HG03354 (cell line): ENCODE measurements around the gene IFITM10.
"Not testable (repeated sequence)": the region's sequence is repeated elsewhere in the genome, so short reads cannot be mapped to it uniquely, and the experiment has no call there.

Source experiments
- ATAC-seq: cut with Tn5 transposase; IDR thresholded peaks from one replicate; pipeline ENCODE4 v1.9.1; 2021; ENCODE audit warnings: mild to moderate bottlenecking; ENCODE audit not compliant: unreplicated experiment, poor library complexity, severe bottlenecking

The IFITM10 gene

DNA sequence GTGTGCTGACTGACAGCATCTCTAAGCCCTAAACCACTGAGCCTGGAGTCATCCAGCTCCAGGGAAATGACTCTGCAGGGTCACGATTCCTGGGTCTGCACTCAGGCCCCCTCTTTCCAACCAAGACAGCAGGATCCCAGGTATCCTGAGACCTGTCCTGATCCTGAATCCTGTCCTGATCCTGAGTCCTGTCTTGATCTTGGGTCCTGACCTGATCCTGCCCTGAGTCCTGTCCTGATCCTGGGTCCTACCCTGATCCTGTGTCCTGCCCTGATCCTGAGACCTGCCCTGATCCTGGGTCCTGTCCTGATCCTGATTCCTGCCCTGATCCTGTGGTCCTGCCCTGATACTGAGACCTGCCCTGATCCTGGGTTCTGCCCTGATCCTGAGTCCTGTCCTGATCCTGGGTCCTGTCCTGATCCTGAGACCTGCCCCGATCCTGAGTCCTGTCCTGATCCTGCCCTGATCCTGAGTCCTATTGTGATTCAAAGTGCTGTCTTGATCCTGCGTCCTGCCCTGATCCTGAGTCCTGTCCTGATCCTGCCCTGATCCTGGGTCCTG, 54.8 kb downstream of the IFITM10 start:
- no peak for ATAC-seq

DNA sequence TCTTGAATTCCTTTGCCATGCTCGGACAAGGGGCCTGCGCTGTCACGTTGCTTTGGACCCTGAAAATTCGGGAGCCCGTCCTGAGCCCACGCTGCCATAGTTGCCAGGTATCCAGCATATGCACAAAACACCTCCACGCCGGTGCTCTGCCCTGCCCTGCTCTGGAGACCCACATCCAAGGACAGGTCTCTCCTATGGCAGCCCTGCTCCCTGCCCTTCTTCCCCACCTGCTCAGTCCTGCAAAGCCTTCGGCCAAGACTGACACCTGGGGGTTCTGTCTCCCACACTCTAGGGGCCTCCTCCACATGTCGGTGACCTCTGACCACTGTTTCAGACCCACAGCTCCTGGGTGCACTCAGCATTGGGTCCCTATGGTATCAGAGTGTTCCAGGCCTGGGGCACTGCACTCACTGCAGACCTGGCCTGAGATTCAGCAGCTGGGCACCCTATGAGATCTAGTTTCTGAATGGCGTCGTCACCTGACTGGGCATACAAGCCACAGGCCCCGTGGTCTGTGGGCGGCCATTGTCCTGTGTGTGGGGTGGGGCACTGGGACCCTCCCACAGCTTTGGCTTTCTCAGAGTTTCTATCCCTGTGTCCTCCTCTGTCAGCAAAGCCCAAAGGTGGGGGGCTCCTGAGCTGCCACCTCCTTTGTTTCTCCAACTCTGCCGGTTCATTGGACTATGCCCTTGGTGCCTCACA, 55.4 kb downstream of the IFITM10 start:
- ATAC-seq = no peak

DNA sequence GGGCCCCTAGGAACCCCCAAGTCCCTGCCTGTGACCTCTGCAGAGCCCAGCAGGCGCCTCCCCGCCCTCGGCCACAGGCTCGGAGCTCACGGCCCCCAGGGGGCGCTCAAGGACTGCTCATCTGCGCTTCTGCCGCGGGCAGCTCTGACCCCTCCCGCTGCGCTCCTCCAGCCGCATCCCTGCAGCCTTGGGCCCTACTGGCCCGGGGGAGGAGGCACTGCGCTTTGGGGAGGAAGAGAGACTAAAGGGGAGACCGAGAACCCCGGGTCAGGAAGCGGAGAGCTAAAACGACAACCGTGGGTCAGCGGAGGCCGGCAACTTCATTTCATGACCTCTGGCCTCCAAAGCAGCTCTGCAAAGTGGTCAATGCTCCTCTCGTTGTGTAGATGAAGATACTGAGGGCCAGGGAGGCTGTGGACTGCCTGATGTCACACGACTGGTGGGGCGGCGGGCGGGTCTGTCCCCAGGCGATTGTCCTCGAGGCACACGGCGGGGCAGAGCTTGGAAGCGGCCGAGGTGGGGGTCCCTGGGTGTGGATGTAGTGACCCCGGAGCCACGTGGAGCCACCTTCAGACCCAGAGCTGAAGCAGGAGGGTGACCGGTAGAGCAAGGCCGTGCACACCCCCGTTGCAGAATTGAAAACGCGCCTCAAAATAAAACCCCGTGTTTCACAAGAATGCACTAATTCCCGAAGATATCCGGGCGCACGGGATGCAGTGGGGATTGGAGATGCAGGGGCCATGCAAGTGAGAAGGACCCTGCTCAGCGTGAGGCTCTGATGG, 56.1 kb downstream of the IFITM10 start:
- peak; percentile 77 for ATAC-seq

DNA sequence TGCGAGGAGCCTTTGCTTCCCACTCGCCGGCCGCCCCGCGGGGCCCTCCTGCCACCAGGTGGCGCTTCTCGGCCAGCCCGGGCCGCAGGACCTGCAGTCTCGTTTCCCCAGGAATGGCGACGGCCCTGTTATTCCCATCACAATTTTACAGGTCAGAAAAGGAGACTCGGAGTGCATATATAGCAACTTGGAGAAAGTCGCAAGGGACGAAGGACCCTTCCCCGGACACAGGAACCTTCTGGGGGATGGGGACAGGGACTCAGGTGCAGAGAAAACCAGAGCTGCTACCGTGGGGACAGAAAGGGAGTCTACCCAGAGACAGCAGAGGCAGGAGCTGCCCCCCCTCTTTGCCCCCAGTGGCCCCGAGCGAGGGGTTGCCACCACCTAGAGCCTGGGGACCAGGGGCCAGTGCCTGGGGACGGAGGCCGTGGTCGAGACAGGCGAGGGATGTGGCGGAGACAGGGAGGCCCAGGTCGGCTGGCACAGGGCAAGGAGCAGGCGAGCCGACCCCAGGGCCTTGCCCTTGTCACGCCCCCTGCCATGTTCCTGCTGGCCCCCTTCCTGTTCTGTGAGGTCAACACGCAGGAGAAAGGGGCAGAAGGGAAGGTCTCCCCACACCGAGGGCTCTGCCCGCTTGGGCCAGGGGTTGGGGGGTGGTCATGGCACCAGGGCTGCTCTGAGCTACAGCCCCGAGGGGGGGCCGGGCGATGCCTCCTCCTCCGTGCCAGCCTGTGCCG, 56.9 kb downstream of the IFITM10 start:
- ATAC-seq = no peak

DNA sequence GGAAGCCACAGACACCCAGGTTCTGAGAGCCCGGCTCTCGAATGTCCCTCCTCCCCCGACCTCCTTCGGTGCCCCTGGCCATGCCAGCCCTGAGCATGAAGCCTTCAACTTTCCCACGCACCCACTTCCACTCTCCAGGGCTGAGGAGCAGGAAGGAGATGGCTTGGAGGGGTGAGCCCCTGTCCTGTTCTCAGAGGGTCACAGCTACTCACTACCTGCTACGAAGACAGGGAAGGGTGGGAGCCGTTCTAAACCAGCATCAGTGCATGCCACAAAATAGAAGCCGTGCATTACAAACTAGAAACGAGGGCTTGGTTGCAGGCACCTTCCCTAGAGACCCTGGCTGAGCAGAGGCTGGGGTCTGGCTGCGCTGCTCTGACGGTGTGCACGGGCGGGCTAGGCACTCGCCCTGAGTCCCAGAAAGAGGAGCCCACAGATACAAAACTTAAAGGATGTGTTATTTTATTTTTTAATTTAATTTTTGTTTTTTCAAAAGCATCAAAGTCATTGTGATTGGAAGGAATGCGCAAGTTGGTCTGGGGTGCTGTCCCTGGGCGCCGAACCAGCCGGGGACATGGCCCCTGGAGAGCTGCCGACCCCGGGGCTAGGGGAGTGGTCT, 57.6 kb downstream of the IFITM10 start:
- no peak for ATAC-seq

DNA sequence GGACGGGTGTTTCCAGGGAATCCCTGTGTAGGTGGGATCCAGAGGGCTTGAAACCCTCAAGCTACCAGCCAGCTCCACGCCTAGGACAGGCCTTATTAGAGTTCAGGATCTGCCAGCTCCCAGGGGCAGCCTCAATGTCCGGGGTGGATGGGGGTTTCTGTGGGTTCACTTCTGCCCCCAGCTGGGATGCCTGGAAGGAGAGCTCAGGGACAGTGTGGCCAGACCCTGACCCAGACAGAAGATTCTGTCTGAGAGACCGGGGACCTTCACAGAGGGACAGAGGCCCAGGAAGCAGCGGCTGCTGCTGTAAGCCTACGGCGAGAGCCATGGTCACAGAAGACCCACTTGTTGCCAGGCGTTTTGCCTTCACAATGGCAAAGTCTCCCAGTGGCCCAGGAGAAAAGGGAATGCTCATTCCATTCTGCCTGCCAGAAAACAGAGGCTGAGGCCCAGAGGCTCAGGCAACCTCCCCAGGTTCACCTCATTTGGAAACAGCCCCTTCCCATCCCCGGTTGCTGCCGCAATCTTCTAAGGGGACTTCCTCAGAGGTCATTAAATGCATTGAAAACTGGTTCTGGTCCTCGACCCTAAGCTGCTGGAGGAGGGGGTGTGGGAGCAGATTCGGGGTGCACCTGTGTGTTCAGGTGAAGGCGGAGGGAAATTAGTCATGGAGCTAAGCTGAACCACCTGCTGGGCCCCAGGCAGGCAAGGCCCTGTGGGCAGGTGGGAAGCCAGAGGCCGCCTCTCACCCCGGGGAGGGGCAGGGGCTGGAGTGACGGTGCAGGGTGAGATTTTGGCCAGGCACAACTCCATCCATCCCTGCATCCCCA, 58.3 kb downstream of the IFITM10 start:
- no peak for ATAC-seq

DNA sequence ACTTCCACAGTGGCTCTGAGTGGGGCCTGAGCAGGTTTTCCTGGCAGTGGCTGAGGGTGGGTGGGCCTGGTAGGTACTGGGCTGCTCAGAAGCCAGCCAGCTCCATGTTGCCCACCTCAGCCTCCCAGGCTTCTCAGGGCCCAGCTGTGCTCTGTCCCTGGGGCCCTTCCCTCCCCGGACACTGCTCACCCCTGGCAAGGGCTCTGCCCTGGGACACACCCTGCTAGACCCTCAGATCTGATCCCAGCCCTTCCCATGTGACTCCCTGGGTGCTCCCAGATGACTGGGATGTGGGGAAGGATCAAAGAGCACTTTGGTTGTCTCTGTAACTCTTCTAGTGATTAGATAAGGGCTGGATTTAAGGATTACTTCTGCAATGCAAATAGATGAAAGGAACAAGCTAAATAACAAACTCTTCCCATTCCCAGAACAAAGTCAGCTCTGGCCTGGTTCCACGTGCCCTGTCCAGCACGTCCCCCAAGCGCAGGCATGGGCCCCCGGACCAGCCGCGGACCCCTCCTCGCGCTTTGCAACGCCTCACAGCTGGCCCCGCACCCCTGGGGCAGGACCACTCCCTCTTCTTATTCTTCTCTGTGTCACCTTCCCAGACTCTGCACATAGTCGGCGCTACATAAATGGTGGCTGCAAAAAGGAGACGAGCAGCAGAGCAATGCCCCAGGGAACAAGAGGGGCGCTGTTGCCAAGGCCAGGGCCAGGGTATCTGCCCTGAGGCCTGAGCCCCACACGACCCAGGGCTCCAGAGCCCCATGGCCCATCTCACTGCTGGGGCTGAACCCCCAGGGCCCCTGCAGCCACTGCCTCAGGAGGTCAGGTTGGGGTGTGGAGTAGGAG, 59.1 kb downstream of the IFITM10 start:
- ATAC-seq = no peak

DNA sequence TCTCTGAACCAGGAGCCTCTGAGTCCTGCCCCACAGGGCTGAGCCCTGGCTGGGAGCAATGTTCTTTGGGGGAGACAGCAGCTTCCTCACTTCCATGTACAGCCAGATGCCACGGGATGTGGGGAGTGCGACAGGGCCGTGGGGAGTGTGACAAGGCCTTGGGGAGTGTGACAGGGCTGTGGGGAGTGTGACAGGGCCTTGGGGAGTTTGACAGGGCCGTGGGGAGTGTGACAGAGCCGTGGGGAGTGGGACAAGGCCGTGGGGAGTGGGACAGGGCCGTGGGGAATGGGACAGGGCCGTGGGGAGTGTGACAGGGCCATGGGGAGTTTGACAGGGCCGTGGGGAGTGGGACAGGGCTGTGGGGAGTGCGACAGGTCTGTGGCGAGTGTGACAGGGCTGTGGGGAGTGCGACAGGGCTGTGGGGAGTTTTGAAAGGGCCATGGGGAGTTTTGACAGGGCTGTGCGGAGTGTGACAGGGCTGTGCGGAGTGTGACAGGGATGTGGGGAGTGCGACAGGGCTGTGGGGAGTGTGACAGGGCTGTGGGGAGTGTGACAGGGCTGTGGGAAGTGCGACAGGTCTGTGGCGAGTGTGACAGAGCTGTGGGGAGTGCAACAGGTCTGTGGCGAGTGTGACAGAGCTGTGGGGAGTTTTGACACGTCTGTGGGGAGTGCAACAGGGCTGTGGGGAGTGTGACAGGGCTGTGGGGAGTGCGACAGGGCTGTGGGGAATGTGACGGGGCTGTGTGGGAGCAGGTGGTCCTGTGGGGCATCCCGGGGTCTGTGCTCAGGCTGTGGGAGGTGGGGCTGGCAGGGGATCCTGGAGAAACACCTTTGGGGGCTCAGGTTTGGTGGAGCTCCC, 60.0 kb downstream of the IFITM10 start:
- no peak for ATAC-seq

DNA sequence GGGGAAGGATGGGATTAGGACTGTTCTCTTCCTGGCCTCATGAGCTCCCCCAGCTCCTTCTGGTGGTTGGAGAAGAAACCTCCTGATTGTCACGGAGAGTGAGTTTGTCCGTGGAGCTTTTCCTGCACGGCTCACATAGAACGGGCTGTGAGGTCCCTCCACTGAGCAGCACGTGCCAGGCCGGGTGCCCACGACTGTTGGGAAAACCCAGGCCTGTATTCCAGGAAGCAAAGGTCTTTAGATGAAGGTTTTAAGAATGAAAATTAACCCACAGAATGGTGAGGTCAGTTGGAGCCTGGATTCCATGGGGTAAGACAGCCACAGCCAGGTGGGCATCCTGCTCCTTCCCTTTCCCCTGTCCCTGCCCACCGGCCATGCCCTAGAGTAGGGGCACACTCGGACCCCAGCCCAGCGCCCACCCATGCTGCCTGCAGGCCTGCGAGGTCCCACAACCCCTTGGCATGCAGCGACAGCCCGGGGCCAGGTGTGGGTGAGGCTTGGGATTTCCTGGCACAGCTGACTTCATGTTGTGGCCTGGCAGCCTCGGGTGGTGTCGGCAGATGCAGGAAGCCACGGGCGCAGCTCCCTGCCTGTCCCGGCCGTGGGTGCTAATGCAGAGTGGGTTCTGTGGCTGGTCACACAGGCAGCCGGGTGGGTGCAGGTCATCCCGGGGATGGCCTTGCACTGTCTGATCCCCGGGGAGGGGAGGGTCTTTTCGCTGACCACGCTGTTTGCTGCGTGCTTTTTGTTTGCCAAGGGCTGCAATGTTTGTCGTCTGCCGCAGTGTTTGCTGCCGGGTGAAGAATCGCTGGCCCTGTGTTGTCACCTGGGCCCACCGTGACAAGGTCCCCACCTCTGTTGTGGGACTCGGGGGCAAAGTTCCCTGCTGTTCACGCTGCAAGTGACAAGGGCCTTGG, 60.9 kb downstream of the IFITM10 start:
- ATAC-seq = not testable (repeated sequence)

DNA sequence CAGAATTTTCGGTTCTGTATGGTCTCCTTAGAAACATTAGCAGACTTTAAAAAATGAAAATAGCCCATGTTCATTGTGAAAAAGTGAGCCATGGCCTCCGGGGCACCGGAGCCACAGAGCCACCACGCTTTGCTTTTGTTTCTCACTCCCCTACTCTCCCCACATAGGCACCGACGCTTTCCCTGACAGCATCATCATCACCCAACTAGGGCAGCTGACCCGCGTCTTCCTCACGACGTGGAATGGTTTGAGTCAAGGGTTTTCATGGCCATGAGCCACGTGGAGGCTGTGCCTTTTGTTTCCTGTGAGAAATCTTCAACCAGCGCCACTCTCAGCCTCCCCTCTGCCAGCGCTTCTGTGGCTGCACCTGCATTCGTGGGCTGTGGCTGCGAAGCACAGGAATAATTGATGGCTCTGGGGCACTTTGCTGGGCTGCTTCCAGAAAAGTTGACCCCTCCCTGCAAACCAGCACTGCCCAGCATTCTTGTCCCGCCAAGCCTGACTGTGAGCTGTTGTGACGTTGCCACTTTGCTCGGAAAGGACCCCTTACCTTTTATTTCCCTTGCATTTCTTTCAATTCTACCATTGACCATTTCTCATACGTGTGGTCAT, 62.0 kb downstream of the IFITM10 start:
- ATAC-seq = not testable (repeated sequence)

DNA sequence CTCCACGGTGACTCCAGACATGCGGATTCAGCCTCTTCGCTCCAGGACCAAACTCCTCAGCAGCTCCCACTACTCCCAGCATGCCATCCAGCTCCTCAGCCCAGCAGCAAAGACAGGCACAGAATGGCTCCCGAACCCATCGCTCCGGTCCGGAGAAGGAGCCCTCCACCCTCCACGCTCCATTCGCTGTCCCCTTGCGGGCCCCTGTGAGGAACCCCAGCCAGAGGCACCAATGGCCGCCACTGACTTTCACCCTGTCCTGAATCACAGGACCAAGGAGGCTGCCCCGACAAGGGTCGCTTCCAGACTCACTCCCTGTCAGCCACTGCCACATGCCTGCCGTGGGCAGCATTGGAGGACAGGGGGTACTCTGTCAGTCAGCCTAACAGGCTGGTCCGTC, 64.2 kb downstream of the IFITM10 start:
- ATAC-seq = not testable (repeated sequence)

DNA sequence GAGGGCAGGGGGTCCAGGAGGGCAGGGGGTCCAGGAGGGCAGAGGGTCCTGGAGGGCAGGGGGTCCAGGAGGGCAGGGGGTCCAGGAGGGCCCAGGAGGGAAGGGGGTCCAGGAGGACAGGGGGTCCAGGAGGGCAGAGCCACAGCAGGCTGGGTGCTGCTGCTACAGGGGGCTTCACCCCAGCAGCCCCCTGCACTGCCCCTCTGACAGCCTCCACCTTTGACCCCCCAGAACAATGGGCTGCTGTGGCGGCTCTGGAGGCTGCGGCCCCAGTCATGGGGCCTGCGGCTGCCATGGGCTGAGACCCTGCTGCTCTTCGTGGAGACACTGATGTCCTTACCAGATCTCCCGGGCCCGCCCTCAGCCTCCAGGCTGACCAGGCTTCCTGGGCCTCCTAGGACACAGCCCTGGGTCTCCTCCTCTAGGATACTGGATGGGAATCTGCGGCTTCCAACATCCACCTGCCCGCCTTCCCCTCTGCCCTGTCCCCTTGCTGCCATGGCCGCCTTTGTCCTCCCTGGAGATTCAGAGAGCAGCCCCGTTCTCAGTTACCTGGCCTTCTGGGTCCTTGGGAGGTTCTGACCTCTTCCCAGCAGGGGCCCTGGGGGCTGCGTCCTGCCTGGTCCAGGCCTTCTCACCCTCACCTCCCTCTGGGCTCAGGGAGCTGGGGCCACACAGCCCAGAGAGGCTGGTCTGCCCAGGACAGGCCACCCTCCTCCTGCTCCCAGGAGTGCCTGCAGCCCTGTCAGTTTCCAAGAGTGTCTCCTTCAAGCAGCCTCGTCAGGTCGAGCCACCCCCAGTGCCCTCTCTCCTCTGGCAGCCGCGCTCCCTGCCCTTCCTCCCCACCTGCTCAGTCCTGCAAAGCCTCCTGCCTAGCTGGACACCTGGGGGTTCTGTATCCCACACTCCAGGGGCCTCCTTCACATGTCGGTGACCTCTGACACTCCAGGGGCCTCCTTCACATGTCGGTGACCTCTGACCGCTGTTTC, 65.2 kb downstream of the IFITM10 start:
- ATAC-seq = not testable (repeated sequence)

DNA sequence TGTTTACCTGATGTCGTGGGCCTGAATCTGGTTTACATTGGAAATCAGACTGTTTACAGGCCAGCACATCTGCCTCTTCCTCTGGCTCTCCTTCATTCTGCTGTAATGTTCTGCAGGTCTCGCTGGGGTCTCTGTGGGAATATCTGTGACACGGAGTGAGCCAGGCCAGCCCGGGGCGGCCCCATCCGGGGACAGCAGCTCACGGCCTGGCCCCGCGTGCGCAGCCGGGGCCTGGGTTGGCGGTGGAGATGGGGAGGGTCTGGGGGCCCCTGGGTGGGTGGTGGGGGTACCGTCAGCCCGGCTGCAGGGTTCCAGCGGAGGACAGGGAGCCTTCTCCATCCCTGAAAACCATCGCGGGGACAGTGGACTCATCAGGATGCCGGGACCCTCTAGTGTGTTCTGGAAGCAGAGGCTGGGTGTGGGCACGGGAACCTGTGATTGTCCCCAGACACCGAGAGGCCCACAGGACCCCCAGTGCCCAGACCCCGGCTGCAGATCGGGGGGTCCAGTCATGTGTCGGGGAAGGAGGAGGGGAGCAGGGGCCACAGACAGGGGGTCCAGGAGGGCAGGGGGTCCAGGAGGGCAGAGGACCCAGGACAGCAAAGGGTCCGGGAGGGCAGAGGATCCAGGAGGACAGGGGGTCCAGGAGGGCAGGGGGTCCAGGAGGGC, 66.4 kb downstream of the IFITM10 start:
- not testable (repeated sequence) for ATAC-seq

DNA sequence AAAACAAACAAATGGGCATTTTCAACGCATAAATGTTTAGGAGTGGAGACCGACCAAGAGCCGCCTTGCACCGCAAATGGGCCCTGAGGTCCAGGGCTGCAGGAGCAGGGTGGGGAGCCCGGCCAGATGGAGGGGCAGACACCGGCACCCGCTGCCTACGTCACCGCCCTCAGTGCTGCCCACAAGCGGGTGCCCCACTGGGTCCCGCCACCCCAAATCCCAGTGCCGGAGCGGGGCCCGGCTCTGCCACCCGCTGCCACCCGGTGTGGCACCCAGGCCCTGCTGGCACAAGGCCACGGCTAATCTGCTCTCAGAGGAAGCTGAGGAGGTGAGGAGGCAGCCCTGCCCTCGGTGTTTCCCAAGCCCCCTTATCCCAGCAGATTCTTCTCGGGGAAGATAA, 67.2 kb downstream of the IFITM10 start:
- ATAC-seq = not testable (repeated sequence)
